Measurements from ENCODE around the gene RGR.

Gene RGR

DNA sequence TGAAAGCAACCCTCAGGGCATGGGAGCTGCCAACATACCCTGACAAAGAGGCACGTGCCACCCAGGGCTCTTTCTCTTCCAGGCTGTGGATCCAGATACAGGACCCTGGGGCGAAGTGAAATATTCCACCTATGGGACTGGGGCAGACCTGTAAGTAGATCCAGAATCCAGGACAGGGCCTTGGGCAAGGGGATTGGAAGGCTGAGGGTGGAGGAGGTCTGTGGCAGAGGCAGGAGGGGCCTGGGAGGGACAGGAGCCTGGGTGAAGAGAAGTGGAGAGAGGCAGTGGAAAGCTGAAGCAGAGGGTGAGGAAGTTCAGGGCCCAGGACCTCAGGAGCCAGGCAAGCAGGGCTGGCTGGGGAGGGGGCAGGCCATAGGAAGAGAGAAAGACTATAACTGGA is 33.3 kb upstream of the RGR start:
- H3K9me3 ChIP-seq (ENCODE audit: control insufficient read depth, insufficient read depth, low read length), result no peaks in the 10 kb centered on the region
- H3K36me3 ChIP-seq (ENCODE audit: insufficient read depth, low read length), result no peaks in the 10 kb centered on the region; the same call in 1 of the 2 replicates
- no peak overlapping the region for H3K9ac ChIP-seq (ENCODE audit: low read depth, low read length)
- H3K4me1 ChIP-seq (ENCODE audit: insufficient read depth, low read length), result no peaks in the 10 kb centered on the region

DNA sequence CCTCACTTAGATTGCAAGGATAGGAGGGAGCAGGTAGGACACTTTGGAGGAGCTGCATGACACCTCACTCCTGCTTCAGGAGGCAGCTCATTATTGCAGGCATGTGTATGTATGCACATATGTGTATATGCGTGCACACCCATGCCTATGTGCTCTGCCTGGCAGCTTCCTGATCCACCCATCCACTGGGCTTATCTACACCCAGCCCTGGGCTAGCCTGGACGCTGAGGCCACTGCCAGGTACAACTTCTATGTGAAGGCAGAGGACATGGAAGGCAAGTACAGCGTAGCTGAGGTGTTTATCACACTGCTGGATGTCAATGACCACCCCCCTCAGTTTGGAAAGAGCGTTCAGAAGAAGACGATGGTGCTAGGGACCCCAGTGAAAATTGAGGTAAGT is 32.8 kb upstream of the RGR start:
- H3K36me3 ChIP-seq (ENCODE audit: insufficient read depth, low read length), result no peaks in the 10 kb centered on the region; the same call in 1 of the 2 replicates
- no peaks in the 10 kb centered on the region for H3K9me3 ChIP-seq (ENCODE audit: control insufficient read depth, insufficient read depth, low read length)
- no peaks in the 10 kb centered on the region for H3K4me1 ChIP-seq (ENCODE audit: insufficient read depth, low read length)
- no peak overlapping the region for H3K9ac ChIP-seq (ENCODE audit: low read depth, low read length)

DNA sequence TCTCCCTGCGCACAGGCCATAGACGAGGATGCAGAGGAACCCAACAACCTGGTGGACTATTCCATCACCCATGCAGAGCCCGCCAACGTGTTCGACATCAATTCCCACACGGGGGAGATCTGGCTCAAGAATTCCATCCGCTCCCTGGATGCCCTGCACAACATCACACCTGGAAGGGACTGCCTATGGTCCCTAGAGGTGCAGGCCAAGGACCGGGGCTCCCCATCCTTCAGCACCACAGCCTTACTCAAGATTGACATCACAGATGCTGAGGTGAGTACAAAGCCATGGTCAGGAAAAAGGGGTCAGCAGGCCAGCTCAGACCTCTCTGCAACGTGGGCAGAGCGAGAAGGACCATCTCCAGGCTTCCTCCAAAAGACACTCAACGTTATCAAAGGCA is 31.8 kb upstream of the RGR start:
- H3K9ac ChIP-seq (ENCODE audit: low read depth, low read length), result no peak overlapping the region
- H3K9me3 ChIP-seq (ENCODE audit: control insufficient read depth, insufficient read depth, low read length), result no peaks in the 10 kb centered on the region
- H3K36me3 ChIP-seq (ENCODE audit: insufficient read depth, low read length), result no peaks in the 10 kb centered on the region; the same call in 1 of the 2 replicates
- no peaks in the 10 kb centered on the region for H3K4me1 ChIP-seq (ENCODE audit: insufficient read depth, low read length)

DNA sequence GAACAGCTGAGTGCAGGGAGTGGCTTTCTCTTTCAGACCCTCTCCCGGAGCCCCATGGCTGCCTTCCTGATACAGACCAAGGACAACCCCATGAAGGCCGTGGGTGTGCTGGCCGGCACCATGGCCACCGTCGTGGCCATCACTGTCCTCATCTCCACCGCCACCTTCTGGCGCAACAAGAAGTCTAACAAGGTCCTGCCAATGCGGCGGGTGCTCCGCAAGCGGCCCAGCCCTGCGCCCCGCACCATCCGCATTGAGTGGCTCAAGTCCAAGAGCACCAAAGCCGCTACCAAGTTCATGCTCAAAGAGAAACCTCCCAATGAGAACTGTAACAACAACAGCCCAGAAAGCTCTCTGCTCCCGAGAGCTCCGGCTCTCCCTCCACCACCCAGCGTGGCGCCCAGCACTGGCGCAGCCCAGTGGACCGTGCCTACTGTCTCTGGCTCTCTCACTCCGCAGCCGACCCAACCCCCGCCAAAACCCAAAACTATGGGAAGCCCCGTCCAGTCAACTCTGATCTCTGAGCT is 30.7 kb upstream of the RGR start:
- no peaks in the 10 kb centered on the region for H3K4me1 ChIP-seq (ENCODE audit: insufficient read depth, low read length)
- no peaks in the 10 kb centered on the region; the same call in 1 of the 2 replicates for H3K36me3 ChIP-seq (ENCODE audit: insufficient read depth, low read length)
- no peaks in the 10 kb centered on the region for H3K9me3 ChIP-seq (ENCODE audit: control insufficient read depth, insufficient read depth, low read length)
- peak overlapping the region; percentile 13; the same call in 1 of the 2 replicates for H3K9ac ChIP-seq (ENCODE audit: low read depth, low read length)

DNA sequence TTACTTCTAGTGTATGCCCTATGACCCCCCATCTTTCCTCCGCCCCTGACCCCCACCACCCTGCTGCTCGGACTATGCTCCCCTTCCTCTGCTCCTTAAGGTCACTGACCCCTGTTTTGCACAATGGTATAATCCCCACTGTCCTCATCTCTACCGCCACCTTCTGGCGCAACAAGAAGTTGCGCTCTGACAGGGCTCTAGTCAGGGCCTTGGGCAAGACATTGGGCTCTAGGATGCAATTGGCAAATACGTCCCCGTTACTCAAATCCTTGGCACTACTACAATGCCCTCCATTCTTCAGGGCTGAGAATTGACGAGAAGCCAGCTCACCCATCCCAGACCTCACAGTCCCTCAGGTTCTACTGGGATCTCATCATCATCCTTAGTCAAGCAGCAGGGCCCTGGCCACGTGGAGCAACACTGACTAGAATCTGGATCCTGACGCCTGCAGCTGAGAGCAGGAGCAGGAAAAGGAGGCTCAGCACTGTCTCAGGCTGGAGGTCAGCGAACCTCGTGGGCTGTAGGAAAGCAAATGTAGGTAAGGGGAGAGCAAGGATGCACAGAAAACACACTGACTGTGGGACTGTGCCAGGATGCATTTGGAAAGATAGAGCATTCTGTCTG is 30.1 kb upstream of the RGR start:
- Histone ChIP-seq H3K4me1 (ENCODE audit: insufficient read depth, low read length) (no peaks in the 10 kb centered on the region), H3K9ac (ENCODE audit: low read depth, low read length) (peak overlapping the region; percentile 13; the same call in 1 of the 2 replicates), H3K36me3 (ENCODE audit: insufficient read depth, low read length) (no peaks in the 10 kb centered on the region; the same call in 1 of the 2 replicates), H3K9me3 (ENCODE audit: control insufficient read depth, insufficient read depth, low read length) (no peaks in the 10 kb centered on the region)

DNA sequence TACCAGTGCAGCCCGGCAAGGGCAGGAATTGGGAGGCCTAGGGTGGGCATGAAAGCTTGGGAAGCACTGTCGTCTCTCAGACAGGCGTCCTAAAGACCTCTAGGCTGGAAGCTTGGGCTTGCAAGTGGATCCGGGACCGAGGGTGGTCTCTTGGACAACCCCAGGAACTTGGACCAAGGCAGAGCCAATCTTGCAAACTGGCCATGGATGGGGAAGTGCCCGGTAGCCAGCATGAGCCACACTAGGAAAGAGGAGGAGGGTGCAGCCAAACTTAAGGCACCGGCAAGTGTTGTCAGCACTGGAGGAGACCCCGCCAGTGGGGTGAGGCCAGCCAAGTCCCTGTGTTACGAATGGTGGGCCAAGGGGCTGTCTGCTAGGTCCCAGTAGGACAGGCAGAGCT is 28.0 kb upstream of the RGR start:
- Histone ChIP-seq H3K9ac (ENCODE audit: low read depth, low read length) (no peak overlapping the region), H3K36me3 (ENCODE audit: insufficient read depth, low read length) (no peaks in the 10 kb centered on the region; the same call in 1 of the 2 replicates), H3K4me1 (ENCODE audit: insufficient read depth, low read length) (no peaks in the 10 kb centered on the region), H3K9me3 (ENCODE audit: control insufficient read depth, insufficient read depth, low read length) (no peaks in the 10 kb centered on the region)

DNA sequence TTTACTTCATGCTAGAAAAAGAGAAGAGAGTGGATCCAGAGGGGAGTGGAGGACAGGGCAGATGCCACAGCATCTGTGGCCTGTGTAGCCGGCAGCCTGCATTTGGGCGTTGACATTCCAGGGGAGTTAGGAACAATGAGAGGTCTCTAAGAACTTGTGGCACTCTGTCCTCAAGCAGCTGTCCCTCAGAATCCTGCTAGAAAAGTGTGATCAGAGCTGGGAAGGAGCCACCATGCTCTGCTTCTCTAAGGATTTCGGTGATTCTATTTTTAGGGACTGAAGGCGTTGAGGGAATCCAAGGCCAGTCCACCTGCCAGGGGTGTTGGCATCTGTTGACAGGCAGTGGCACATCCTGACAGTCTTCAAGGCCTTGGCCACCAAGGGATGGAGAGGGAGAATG is 27.1 kb upstream of the RGR start:
- Histone ChIP-seq H3K4me1 (ENCODE audit: insufficient read depth, low read length) (no peaks in the 10 kb centered on the region), H3K36me3 (ENCODE audit: insufficient read depth, low read length) (no peaks in the 10 kb centered on the region; the same call in 1 of the 2 replicates), H3K9me3 (ENCODE audit: control insufficient read depth, insufficient read depth, low read length) (no peaks in the 10 kb centered on the region), H3K9ac (ENCODE audit: low read depth, low read length) (no peak overlapping the region)

DNA sequence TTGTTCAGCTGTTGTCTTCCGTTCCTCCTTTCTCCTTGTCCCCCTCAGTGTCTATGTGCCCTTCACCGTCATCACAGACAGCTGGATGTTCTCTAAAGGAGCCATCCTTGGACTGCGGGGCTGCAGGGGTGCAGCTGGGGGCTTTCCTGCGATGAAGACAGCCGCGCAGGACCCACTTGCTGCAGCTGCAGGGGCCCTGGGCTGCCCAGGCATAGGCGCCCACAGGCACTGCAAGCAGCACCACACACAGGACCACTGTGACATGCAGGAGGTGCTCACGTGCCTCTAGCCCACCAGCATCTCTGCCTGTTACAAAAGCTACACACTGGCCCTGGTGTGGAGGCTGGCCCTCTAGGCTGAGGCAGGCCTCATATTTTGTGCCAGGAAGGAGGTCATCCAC is 22.9 kb upstream of the RGR start:
- Histone ChIP-seq H3K9me3 (ENCODE audit: control insufficient read depth, insufficient read depth, low read length) (no peaks in the 10 kb centered on the region), H3K9ac (ENCODE audit: low read depth, low read length) (no peak overlapping the region), H3K36me3 (ENCODE audit: insufficient read depth, low read length) (no peaks in the 10 kb centered on the region), H3K4me1 (ENCODE audit: insufficient read depth, low read length) (no peaks in the 10 kb centered on the region)

DNA sequence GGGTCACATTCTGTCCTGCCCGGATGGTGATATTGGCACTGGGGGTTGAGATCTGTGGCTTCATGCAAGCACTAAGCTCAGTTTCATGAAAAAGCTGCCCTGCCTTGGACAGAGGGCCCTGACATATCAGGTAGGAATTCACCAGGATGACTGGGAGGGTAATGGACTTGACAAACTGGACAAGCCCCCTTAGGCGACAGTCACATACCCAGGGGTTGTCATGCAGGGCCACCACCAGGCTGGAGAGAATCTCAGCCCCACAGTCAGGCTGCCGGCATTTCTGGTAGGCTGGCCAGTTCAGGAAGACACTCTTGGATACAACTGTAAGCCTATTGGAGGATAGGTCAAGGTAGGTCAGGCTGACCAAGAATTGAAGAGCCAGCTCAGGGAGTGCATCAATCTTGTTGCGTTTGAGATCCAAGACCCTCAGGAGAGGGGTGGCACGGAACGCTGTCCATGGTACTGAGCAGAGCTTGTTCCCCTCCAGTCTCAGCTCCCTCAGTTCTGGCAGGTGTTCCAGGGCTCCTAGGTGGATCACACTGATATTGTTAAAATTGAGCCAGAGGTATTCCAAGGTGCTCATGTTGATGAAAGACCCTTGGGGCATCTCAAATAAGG is 20.3 kb upstream of the RGR start:
- Histone ChIP-seq H3K4me1 (ENCODE audit: insufficient read depth, low read length) (no peaks in the 10 kb centered on the region), H3K9ac (ENCODE audit: low read depth, low read length) (no peak overlapping the region), H3K36me3 (ENCODE audit: insufficient read depth, low read length) (no peaks in the 10 kb centered on the region), H3K9me3 (ENCODE audit: control insufficient read depth, insufficient read depth, low read length) (no peaks in the 10 kb centered on the region)

DNA sequence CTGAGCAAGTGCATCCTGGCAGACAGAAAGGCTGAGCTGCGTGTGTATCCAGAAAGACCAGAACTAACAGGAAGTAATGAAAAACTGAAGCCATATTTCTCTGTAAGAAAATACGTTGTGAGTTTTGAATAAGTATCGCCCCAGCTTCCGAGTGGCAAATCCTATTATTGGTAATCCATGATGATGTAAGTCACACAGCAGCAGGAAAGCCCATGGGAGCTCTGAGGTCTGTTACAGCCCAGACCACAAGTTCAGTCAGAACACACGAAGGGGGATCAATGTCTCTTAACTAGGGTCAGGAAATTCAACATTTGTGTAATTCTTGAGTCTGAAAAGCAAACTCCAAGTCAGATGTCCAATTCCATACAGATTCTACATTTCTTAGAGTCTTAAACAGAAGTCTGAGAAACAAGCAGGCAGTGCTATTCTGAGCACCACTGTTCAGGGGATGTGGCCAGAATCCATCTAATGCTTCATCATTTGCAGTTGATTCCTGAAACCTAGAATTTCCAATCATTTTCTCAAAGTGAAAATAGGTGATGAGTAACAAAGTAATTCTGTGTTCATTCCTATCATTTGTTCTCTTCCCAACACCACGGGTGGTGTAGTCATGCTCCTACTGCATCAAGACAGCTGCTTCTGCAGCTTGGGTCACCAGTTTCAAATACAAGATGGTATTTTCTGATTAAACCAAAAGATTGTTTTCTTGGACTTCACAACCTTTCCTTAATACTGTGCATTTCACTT is 19.3 kb upstream of the RGR start, which contains the start of gene LRIT2:
LRIT2 (minus strand) TSS at position 118 of the 747 bp plus-strand sequence; CDS start at position 94, 24 bp downstream.
- Histone ChIP-seq H3K4me1 (ENCODE audit: insufficient read depth, low read length) (no peaks in the 10 kb centered on the region), H3K36me3 (ENCODE audit: insufficient read depth, low read length) (no peaks in the 10 kb centered on the region), H3K9me3 (ENCODE audit: control insufficient read depth, insufficient read depth, low read length) (no peaks in the 10 kb centered on the region)

DNA sequence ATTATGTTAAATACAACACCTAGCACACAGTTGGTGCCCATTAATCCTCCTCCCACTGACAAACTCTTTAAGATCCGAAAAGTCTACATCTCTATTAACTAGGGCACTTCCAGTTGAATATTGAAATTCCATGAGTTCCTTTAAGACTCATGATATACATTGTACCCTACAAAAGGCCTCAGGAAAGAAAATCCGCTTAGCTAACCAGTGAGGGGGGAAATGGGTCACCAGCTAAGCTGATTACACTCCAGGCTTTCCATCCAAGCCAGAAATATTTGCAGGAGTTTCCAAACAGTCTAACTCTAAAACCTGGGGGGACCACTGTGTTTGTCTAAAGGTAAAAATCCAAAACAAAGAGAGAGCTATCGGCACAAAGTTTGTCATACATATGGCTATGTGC is 18.2 kb upstream of the RGR start:
- Histone ChIP-seq H3K9me3 (ENCODE audit: control insufficient read depth, insufficient read depth, low read length) (no peaks in the 10 kb centered on the region), H3K9ac (ENCODE audit: low read depth, low read length) (no peak overlapping the region), H3K4me1 (ENCODE audit: insufficient read depth, low read length) (no peaks in the 10 kb centered on the region), H3K36me3 (ENCODE audit: insufficient read depth, low read length) (no peaks in the 10 kb centered on the region)

More for the DNA sequence above, 19.3 kb upstream of the RGR start, which contains the start of gene LRIT2:
- H3K9ac ChIP-seq (ENCODE audit: low read depth, low read length), result no peak within 1 kb of the TSS

DNA sequence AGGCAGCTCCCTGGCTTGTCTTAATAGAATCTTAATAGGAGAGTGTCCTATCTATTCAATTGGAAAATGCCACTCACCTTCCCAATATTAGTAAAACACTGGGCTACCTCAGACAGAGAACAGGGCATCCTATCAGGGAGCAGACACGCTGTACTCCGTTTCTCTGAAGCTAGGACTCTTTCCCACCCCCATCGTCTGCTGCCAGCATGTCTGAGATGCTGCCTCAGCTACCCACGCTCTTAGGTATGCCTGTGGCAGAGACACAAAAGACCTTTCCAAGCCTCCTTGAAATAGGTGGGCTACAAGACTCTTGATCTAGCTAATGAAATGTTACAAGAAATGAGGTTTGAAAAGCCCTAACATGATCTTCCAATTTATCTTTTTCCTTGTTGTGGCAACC is 17.0 kb upstream of the RGR start:
- Histone ChIP-seq H3K36me3 (ENCODE audit: insufficient read depth, low read length) (no peaks in the 10 kb centered on the region), H3K4me1 (ENCODE audit: insufficient read depth, low read length) (no peaks in the 10 kb centered on the region), H3K9me3 (ENCODE audit: control insufficient read depth, insufficient read depth, low read length) (no peaks in the 10 kb centered on the region), H3K9ac (ENCODE audit: low read depth, low read length) (no peak overlapping the region)

DNA sequence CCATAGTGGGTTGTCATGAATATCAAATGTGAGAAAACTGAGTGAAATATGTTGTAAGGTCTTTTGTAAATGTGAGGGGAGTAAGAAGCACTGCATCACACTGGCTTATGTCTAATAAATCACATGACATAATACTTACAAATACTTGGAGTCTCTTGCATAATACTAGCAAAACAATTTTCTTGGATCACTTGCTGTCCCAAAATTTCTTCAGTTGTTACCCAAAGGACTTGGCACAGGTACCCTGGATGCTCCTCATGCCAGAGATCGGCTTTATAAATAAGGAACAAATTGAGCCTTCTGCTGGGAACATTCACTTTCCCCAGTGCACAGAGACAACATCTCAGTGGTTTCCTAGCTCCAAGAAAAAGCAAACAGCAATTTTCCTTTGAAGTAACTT is 14.5 kb upstream of the RGR start:
- Histone ChIP-seq H3K9ac (ENCODE audit: low read depth, low read length) (no peak overlapping the region), H3K9me3 (ENCODE audit: control insufficient read depth, insufficient read depth, low read length) (no peaks in the 10 kb centered on the region), H3K4me1 (ENCODE audit: insufficient read depth, low read length) (no peaks in the 10 kb centered on the region), H3K36me3 (ENCODE audit: insufficient read depth, low read length) (no peaks in the 10 kb centered on the region)

DNA sequence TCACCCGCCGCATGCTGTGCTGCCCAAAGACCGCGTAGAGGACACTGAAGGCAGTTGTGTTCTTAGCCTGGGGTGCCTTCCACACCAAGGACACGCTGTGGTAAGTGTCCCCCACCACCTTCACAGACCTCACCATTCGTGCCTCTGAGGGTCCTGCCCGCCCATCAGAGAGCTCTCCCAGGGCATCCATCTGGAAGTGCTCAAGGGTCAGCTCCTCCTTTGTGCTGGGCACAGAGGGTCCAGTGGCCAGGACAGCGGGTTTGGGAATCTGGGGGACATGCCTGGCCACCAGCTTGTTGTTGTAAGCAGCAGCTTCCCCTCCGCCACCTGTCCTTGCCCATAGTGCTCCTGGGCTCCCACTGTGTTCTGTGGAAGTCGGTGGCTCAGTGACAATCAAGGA is 12.5 kb upstream of the RGR start:
- Histone ChIP-seq H3K36me3 (ENCODE audit: insufficient read depth, low read length) (no peaks in the 10 kb centered on the region), H3K4me1 (ENCODE audit: insufficient read depth, low read length) (no peaks in the 10 kb centered on the region), H3K9me3 (ENCODE audit: control insufficient read depth, insufficient read depth, low read length) (no peaks in the 10 kb centered on the region), H3K9ac (ENCODE audit: low read depth, low read length) (no peak overlapping the region)

Measured in ES-I3 (cell line).